IPS-20b (cell line): Measurements from ENCODE around the gene ATAD3A.
"Not testable (repeated sequence)": the region's sequence is repeated elsewhere in the genome, so short reads cannot be mapped to it uniquely, and the experiment has no call there.

Experiments
- H3K27ac ChIP-seq: one replicate; pipeline ENCODE4 v1.5.1; 2013; ENCODE audit warnings: low read length
- H3K27me3 ChIP-seq: 2 replicates; pipeline ENCODE4 v1.6.1; 2013; ENCODE audit warnings: mild to moderate bottlenecking, low read length, inconsistent platforms; ENCODE audit not compliant: insufficient read depth
- H3K36me3 ChIP-seq: 2 replicates; pipeline ENCODE4 v1.6.1; 2013; ENCODE audit warnings: low read depth, mild to moderate bottlenecking, inconsistent platforms, low read length, moderate library complexity; ENCODE audit not compliant: insufficient read depth
- H3K4me1 ChIP-seq: 2 replicates; pipeline ENCODE4 v1.6.1; 2013; ENCODE audit warnings: mild to moderate bottlenecking, control low read depth, inconsistent platforms, low read length, moderate library complexity; ENCODE audit not compliant: insufficient read depth
- H3K4me3 ChIP-seq: 2 replicates; pipeline ENCODE4 v1.5.1; 2013; ENCODE audit warnings: mild to moderate bottlenecking, low read length, inconsistent platforms
- H3K9ac ChIP-seq: 2 replicates; pipeline ENCODE4 v1.6.1; 2013; ENCODE audit warnings: low read depth, mild to moderate bottlenecking, inconsistent platforms, low read length, moderate library complexity
- H3K9me3 ChIP-seq: 2 replicates; pipeline ENCODE4 v1.6.1; 2013; ENCODE audit warnings: mild to moderate bottlenecking, low read depth, low read length, inconsistent platforms; ENCODE audit not compliant: insufficient read depth

Gene ATAD3A

DNA sequence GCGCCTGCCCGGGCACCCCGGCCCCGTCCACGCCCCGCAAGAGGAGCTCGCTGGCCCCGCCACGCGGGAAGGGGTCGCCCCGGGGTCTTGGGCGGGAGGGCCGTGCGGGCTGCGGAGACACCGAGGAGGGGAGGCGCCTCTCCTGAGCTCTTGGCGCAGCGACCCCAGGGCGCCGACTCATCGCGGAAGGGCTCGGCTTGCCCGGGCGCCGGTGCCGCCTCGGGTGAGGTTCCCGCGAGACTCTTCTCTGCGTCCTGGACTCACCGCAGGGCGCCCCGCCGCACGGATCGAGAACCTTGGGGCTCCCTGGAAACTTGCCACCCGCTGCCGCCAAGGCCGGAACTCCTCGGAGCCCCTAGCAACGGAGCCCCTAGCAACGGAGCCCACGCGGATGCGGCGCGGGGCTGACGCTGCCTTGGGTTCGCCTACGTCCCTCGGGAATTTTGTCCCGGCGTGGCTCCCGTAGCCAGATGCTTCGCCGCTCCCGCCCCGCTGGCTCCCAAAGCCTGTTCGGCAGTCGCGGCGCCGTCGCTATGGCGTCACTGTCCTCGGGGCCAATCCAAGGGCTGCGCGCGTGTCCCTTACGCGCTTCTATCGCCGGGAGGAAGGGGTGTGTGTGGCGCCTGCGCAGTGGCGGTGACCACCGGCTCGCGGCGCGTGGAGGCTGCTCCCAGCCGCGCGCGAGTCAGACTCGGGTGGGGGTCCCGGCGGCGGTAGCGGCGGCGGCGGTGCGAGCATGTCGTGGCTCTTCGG is at the start of gene ATAD3A:
Gene ATAD3A, plus strand, starts transcription at position 630 of the 753 bp plus-strand sequence. Its CDS starts 107 bp downstream, at position 737.
- Histone ChIP-seq H3K27me3 (no peaks in the 10 kb centered on the region), H3K9me3 (no peaks in the 10 kb centered on the region), H3K9ac (peak within 1 kb of the TSS; percentile 82), H3K27ac (peak within 1 kb of the TSS; percentile 43), H3K4me1 (no peaks in the 10 kb centered on the region), H3K4me3 (peak within 1 kb of the TSS; percentile 72), H3K36me3 (peaks cover 3% of the 10 kb centered on the region; the same call in 1 of the 2 replicates)

DNA sequence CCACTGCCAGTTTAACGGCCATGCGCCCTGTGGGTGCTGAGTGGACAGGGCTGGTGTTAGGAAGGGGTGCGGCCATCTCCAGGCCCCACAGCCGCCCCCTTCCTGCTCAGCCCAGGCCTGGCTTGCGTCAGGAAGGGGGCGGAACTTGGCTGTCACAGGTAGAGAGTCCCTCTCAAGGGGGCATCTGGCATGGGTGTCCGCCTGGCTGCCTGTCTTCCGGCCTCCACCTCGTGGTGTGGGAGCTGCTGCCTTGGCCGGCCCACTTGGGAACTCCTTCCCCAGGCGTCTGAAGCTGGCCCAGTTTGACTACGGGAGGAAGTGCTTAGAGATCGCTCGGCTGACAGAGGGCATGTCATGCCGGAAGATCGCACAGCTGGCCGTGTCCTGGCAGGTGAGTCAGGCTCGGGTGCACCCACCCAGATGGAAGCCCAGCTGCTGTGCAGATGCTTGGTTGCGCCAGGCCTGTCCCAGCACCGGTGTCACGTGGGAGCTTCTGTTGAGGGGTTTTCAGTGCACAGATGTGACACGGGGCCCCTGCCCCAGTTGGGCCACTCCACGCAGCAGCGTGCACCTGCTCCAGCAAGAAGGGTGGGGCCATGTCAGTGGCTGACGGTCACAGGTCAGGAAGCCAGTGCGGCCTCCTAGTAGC is 49.5 kb upstream of the ATAD3A start:
- Histone ChIP-seq H3K4me1 (no peaks in the 10 kb centered on the region), H3K9ac (no peak overlapping the region), H3K9me3 (no peaks in the 10 kb centered on the region), H3K27ac (no peak overlapping the region), H3K36me3 (no peaks in the 10 kb centered on the region), H3K4me3 (no peak overlapping the region), H3K27me3 (no peaks in the 10 kb centered on the region)

DNA sequence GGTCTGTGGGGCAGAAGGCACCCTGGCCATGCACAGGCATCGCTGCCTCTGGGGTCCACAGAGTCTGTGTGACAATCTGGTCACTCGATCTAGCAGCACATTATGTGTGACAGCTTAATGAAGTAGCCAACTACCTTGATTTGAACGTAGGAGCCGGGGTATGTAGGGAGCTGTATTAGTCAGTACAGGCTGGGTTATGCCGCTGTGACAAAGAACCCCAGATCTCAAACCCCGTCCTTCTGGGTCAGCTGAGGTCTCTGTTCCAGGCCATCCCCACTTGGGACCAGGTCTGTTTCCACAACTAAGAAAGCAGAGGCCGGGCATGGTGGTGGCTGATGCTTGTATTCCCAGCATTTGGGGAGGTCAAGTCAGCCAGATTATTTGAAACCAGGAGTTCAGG is 48.6 kb upstream of the ATAD3A start:
- no peaks in the 10 kb centered on the region for H3K36me3 ChIP-seq
- H3K9me3 ChIP-seq: no peaks in the 10 kb centered on the region
- no peaks in the 10 kb centered on the region for H3K4me1 ChIP-seq
- no peaks in the 10 kb centered on the region for H3K27me3 ChIP-seq
- H3K4me3 ChIP-seq: no peak overlapping the region
- no peak overlapping the region for H3K9ac ChIP-seq
- H3K27ac ChIP-seq: no peak overlapping the region

DNA sequence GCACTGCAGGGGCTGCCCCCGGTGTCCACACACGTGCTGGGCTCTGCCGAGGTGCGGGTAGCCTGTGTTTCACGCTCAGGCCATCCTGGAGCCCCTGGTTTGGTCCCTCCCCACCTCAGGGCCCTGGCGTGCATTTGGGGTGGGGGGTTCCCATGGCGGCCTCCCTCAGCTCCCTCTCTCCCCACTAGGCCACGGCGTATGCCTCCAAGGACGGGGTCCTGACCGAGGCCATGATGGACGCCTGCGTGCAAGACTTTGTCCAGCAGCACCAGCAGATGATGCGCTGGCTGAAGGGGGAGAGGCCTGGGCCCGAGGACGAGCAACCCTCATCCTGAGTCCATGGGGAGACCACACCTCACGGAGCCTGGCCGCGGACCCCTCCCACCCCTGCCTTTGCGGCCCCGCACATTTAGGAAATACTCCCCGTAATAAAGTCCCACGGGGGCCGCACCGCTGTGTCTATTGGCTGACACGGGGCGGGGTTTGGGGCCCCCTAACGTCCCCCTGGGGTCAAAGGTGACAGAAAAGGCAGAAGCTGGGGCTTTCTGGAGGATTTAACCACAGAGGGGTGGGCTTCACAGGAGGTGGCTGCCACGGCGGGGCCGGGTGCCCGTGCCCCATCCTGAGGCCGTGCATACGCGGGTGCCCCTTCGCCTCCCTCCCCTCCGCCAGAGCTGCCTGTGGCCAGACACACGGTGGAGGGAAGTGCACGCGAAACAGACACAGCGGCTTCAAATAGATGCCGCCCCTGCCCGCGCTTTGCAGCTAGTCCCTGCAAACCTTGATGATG is 43.6 kb upstream of the ATAD3A start:
- H3K4me3 ChIP-seq, H3K27me3 ChIP-seq, H3K9me3 ChIP-seq, H3K9ac ChIP-seq, H3K4me1 ChIP-seq, H3K27ac ChIP-seq, H3K36me3 ChIP-seq: not testable (repeated sequence)

DNA sequence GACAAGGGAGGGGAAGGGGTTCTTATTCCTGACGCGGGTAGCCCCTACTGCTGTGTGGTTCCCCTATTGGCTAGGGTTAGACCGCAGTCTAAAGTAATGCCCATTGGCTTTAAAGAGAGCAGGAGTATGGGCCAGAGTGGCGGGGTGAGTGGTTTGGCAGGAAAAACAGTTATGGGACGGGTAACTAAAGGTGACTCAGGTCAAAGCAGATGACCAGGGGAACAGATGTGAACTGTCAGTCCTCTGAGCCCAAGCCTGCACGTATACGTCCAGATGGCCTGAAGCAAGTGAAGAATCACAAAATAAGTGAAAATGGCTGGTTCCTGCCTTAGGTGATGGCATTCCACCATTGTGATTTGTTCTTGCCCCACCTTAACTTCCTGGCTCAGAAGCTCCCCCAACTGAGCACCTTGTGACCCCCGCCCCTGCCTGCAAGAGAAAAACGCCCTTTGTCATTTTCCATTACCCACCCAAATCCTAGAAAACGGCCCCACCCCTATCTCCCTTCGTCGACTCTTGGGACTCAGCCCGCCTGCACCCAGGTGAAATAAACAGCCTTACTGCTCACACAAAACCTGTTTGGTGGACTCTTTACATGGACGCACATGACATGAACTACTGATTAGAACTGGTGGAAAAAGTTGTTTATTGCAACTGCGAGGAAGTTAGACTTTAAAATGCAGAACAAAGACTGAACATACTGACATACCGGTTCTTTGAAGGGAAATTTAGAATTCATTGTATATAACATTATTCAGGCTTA is 41.2 kb upstream of the ATAD3A start:
- no peaks in the 10 kb centered on the region for H3K9me3 ChIP-seq
- peak overlapping the region; percentile 94 for H3K27ac ChIP-seq
- H3K9ac ChIP-seq: peak overlapping the region; percentile 93; the same call in 1 of the 2 replicates
- H3K27me3 ChIP-seq: no peaks in the 10 kb centered on the region
- peak overlapping the region; percentile 95 for H3K4me3 ChIP-seq
- H3K36me3 ChIP-seq: no peaks in the 10 kb centered on the region
- no peaks in the 10 kb centered on the region; the same call in 1 of the 2 replicates for H3K4me1 ChIP-seq

DNA sequence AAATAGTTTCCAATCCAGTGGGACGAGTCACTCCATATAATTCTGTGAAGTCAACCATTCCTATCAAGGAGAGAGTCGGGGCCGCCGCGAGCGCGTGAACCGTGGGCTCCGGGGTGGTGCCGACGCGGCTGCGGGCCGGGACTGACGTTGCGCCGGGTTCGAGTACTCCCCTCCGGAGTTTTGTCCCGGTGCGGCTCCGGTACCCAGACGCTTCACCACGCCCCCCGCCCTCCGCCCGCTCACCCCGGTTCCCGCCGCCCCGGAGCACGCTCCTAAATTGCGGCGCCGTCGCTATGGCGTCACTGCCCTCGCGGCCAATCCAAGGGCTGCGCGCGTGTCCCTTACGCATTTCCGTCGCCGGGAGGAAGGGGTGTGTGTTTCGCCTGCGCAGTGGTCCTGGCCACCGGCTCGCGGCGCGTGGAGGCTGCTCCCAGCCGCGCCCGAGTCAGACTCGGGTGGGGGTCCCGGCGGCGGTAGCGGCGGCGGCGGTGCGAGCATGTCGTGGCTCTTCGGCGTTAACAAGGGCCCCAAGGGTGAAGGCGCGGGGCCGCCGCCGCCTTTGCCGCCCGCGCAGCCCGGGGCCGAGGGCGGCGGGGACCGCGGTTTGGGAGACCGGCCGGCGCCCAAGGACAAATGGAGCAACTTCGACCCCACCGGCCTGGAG is 40.4 kb upstream of the ATAD3A start, which contains the start of gene ATAD3B:
Gene ATAD3B, plus strand, starts transcription at position 377 of the 664 bp plus-strand sequence. Its CDS starts 120 bp downstream, at position 497.
- no peaks in the 10 kb centered on the region for H3K9me3 ChIP-seq
- no peaks in the 10 kb centered on the region; the same call in 1 of the 2 replicates for H3K4me1 ChIP-seq
- no peaks in the 10 kb centered on the region for H3K36me3 ChIP-seq
- H3K27me3 ChIP-seq: no peaks in the 10 kb centered on the region
- peak within 1 kb of the TSS; percentile 94 for H3K27ac ChIP-seq
- peak within 1 kb of the TSS; percentile 93 for H3K9ac ChIP-seq
- H3K4me3 ChIP-seq: peak within 1 kb of the TSS; percentile 95

DNA sequence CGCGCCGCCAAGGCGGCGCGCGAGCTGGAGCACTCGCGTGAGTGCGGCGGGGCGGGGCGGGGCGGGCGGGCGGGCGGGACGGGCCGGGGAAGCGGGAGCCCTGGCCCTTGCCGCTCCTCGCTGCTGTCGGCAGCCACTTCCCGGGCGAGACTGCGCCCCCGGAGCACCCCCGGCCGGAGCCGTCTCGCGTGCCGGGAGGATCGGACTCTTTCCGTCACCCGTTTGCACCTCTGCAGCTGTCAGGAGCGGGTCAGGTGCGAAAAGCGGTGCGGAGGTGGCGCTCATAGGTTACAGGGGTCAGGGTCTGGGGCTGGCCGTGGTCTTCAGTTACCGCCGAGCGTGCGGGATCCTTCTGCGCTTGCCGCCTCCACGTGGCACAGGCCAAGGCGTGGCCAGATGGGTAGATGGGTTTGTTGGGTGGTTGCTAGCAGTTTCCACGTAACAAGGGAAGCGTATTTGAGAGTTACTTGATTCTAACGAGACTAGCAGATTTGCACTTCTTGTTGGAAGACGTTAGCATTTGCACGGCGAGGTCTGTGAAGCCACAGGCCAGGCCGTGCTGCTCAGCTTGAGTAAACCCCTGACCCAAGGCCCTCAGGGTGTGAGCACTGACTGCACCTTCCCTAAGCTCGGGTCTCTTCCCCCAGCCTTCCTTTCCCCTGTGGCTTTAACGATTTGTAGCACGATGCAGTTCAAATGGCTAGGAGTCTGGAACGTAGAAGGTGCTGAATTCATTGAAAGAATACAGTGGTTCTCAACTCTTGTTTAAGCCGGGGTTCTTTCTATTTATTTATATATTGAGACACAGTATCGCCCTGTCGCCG is 39.7 kb upstream of the ATAD3A start:
- not testable (repeated sequence) for H3K27ac ChIP-seq, H3K4me1 ChIP-seq, H3K36me3 ChIP-seq, H3K27me3 ChIP-seq, H3K9me3 ChIP-seq
- Histone ChIP-seq H3K4me3 (peak overlapping the region; percentile 81), H3K9ac (peak overlapping the region; percentile 73)

DNA sequence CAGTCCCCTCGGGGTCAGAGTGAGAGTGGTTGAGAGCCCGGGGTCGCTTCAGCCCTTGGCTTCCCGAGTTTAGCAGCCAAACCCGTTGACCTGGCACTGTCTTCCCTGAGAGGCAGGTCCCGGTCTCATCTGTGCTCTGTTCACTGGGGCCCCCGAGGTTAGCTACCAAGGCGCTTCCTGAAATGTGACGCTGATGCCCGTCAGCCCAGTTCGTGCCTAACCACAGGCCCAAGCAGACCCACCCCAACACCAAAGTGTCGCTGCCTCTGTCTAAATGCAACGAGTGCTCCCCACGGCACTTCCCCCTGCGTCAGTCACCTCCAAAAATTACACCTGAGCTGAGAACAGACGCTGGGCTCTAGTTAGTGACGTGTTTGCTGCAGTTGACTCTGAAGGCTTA is 36.0 kb upstream of the ATAD3A start:
- H3K4me3 ChIP-seq, H3K27me3 ChIP-seq, H3K9me3 ChIP-seq, H3K4me1 ChIP-seq, H3K27ac ChIP-seq, H3K9ac ChIP-seq: not testable (repeated sequence)
- H3K36me3 ChIP-seq: peaks cover 25% of the 10 kb centered on the region

DNA sequence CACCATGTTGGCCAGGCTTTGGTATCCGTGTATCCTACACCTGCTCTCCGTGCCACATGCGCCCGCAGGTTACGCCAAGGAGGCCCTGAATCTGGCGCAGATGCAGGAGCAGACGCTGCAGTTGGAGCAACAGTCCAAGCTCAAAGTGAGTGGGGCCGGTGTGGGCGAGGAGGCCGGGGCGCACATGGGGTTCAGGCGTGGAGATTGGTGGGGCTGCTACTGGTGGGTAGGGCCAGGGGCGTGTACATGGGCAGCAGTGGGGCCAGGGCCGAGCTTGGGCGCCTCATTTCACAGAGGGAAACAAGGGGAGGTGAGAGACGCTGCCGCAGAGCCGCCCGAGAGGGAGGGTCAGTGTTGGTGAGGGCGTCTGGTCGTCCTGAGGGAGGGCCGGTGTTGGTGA is 34.8 kb upstream of the ATAD3A start:
- Histone ChIP-seq H3K36me3 (peaks cover 28% of the 10 kb centered on the region), H3K4me1 (no peaks in the 10 kb centered on the region), H3K9ac (no peak overlapping the region), H3K27ac (no peak overlapping the region), H3K4me3 (no peak overlapping the region), H3K27me3 (no peaks in the 10 kb centered on the region), H3K9me3 (no peaks in the 10 kb centered on the region)
